Panc1 (cell line): ENCODE results near the gene TMEM63C. TPM values are rescaled to one million over a fixed set of nuclear protein-coding genes. Genes with fewer than 3 reads are reported as not detected.

Experiments used
- ATAC-seq: fragments of 200-7000 bp; cut with Tn5 transposase; 2 replicates; pipeline ENCODE4 v1.9.1; 2020; ENCODE audit warnings: mild to moderate bottlenecking, moderate library complexity
- BruUV-seq: library from RNA; stranded (reverse); fragments of 400-500 nt; replicated peaks from 2 replicates; lab custom pipeline; 2021; lab: Mats Ljungman, UMichigan
- CTCF ChIA-PET: fragments of 300-600 bp; sonication (Branson Sonifier 250); formaldehyde crosslinking; loops from one replicate; lab custom pipeline; 2022; ENCODE audit warnings: antibody characterized with exemption; lab: Charles Lee
- POLR2A ChIA-PET: fragments of 300-600 bp; sonication (Branson Sonifier 250); formaldehyde crosslinking; loops from one replicate; lab custom pipeline; 2022; ENCODE audit warnings: antibody characterized with exemption; lab: Charles Lee
- DNase-seq: peaks from one replicate; pipeline ENCODE4 v3.0.0-alpha.2; 2010; ENCODE audit warnings: low read depth, low spot score
- H3K27ac ChIP-seq: 2 replicates; pipeline ENCODE4 v1.5.1; 2011; ENCODE audit warnings: mild to moderate bottlenecking, low read length, inconsistent platforms
- H3K27me3 ChIP-seq: fragments of 200-500 bp; sonication (Bioruptor generic); 2 replicates; pipeline ENCODE4 v1.6.0; 2014; ENCODE audit warnings: low read length, inconsistent platforms; ENCODE audit not compliant: control insufficient read depth, insufficient read depth
- H3K36me3 ChIP-seq: fragments of 200-500 bp; sonication (Bioruptor generic); 2 replicates; pipeline ENCODE4 v1.5.1; 2014; ENCODE audit warnings: inconsistent platforms, mild to moderate bottlenecking, low read length, moderate library complexity; ENCODE audit not compliant: control insufficient read depth, insufficient read depth
- H3K4me1 ChIP-seq: 2 replicates; pipeline ENCODE4 v1.5.1; 2011; ENCODE audit warnings: inconsistent platforms, mild to moderate bottlenecking, low read length, moderate library complexity; ENCODE audit not compliant: control insufficient read depth, insufficient read depth
- H3K4me3 ChIP-seq, 2 experiments: 2 replicates each; pipeline ENCODE4 v1.5.1; 2011 to 2012; ENCODE audit warnings: low read depth in 2 of 2, low read length in 2 of 2, mild to moderate bottlenecking in 2 of 2, inconsistent platforms in 1 of 2, moderate library complexity in 1 of 2
- H3K9me3 ChIP-seq: fragments of 200-500 bp; sonication (Bioruptor generic); 2 replicates; pipeline ENCODE4 v1.5.1; 2014; ENCODE audit warnings: low read depth, mild to moderate bottlenecking, inconsistent platforms, low read length, moderate library complexity; ENCODE audit not compliant: control insufficient read depth, insufficient read depth
- CTCF ChIP-seq: fragments of 450-650 bp; IDR thresholded peaks from 2 replicates; pipeline ENCODE4 v1.5.1; 2017; ENCODE audit warnings: mild to moderate bottlenecking
- POLR2AphosphoS5 ChIP-seq: IDR thresholded peaks from 2 replicates; pipeline ENCODE4 v1.6.1; 2012; ENCODE audit warnings: mild to moderate bottlenecking, low read depth, low read length, moderate library complexity
- REST ChIP-seq, 2 experiments: IDR thresholded peaks; 2 replicates each; pipeline ENCODE4 v1.6.1; 2011 to 2012; ENCODE audit warnings: low read depth in 2 of 2, control low read depth in 1 of 2, low read length in 1 of 2, mild to moderate bottlenecking in 1 of 2, moderate library complexity in 1 of 2; ENCODE audit not compliant: insufficient read depth in 1 of 2
- SIN3A ChIP-seq: IDR thresholded peaks from 2 replicates; pipeline ENCODE4 v1.6.1; 2012; ENCODE audit warnings: low read depth, mild to moderate bottlenecking, low read length, moderate library complexity, borderline replicate concordance; ENCODE audit not compliant: insufficient read depth
- TCF7L2 ChIP-seq: IDR thresholded peaks from 2 replicates; pipeline ENCODE4 v1.6.1; 2011; ENCODE audit warnings: mild to moderate bottlenecking, low read depth, low read length, inconsistent platforms
- in situ Hi-C: cut with HindIII; loops from 2 replicates; pipeline ENCODE4 v1.10.0; 2016; ENCODE audit warnings: low sequenced_read_pairs, low pct_unique_long_range_greater_than_20kb
- intact Hi-C: fragments of 100-400 bp; cut with micrococcal nuclease; formaldehyde crosslinking; loops from one replicate; pipeline ENCODE4 v1.10.0; 2022; ENCODE audit not compliant: unreplicated experiment
- total RNA-seq: library from RNA; stranded (reverse); gene quantifications from one replicate; pipeline ENCODE4 v1.2.1, GENCODE V29; 2021; ENCODE audit not compliant: unreplicated experiment

Gene TMEM63C
- total RNA-seq, 1 experiment from 2014 or later, result 2.4 TPM

- DNase-seq (no peak), ATAC-seq (no peak)
- H3K4me3 ChIP-seq, result no peak overlapping the region
- H3K27me3 ChIP-seq, result no peaks in the 10 kb centered on the region
- BruUV-seq, result no TSS peak
- H3K9me3 ChIP-seq, result no peaks in the 10 kb centered on the region
- CTCF ChIA-PET, result interaction anchor here (0.7 kb wide), 1 partner anchor 79 kb away, joined by 3 read pairs; no protein-coding TSS in a partner anchor
- H3K36me3 ChIP-seq, result no peaks in the 10 kb centered on the region
- H3K27ac ChIP-seq, result no peak overlapping the region
- in situ Hi-C loops (no loop called here), intact Hi-C loops (no loop called here)
- TF ChIP-seq SIN3A, result no peak
- TF ChIP-seq CTCF, result no peak
- TF ChIP-seq TCF7L2, result no peak
- no peak for TF ChIP-seq POLR2AphosphoS5
- TF ChIP-seq REST (IDR thresholded peaks at IDR 0.05; ENCODE audit: insufficient read depth in 1 of 2, low read depth in 2 of 2, low read length in 1 of 2), result no peak
- POLR2A ChIA-PET, result no interaction called here
- H3K4me1 ChIP-seq, result 0 out of 2 replicates have a peak, but pooled peaks cover 2% of the 10 kb centered on the region
These were observed 42.6 kb downstream of the TMEM63C start for GRCh38 chr14:77224212-77224611.

GRCh38 chr14:77225254-77225653 lies 43.7 kb downstream of the TMEM63C start:
- Histone ChIP-seq H3K27ac (no peak overlapping the region), H3K9me3 (no peaks in the 10 kb centered on the region), H3K4me3 (no peak overlapping the region), H3K36me3 (no peaks in the 10 kb centered on the region), H3K4me1 (no peaks in the 10 kb centered on the region), H3K27me3 (no peaks in the 10 kb centered on the region)
- BruUV-seq, result no TSS peak
- in situ Hi-C loops (no loop called here), intact Hi-C loops (no loop called here)
- TF ChIP-seq REST (IDR thresholded peaks at IDR 0.05; ENCODE audit: insufficient read depth in 1 of 2, low read depth in 2 of 2, low read length in 1 of 2) (no peak), SIN3A (no peak), POLR2AphosphoS5 (no peak), CTCF (no peak), TCF7L2 (no peak)
- ChIA-PET POLR2A (no interaction called here), CTCF (no interaction called here)
- ATAC-seq (no peak), DNase-seq (no peak)
